GM06990 (cell line): Measurements from ENCODE around the gene CFAP299.

Experiments used
- DNase-seq: peaks from one replicate; pipeline ENCODE4 v3.0.0-alpha.2; 2011; ENCODE audit not compliant: insufficient read length; ENCODE audit errors: extremely low read depth
- H3K27me3 ChIP-seq: replicated peaks from 2 replicates; pipeline ENCODE4 v1.6.0; 2011; ENCODE audit warnings: low read length; ENCODE audit not compliant: control insufficient read depth, insufficient read depth
- H3K36me3 ChIP-seq: 2 replicates; pipeline ENCODE4 v1.5.1; 2011; ENCODE audit warnings: low read length; ENCODE audit not compliant: control insufficient read depth, insufficient read depth
- H3K4me3 ChIP-seq: replicated peaks from 2 replicates; pipeline ENCODE4 v1.5.1; 2011; ENCODE audit warnings: low read depth, mild to moderate bottlenecking, control low read depth, low read length
- TF ChIP-seq, protein P1 (sequence below): IDR thresholded peaks from 2 replicates; pipeline ENCODE4 v1.5.1; 2011; ENCODE audit warnings: low read length, control low read depth, mild to moderate bottlenecking, inconsistent platforms; ENCODE audit not compliant: insufficient read depth, poor library complexity, severe bottlenecking

Gene CFAP299

GRCh38 chr4:80918004-80918403 is 582.5 kb downstream of the CFAP299 start:
- Histone ChIP-seq H3K4me3 (no peak overlapping the region), H3K36me3 (no peaks in the 10 kb centered on the region), H3K27me3 (no peaks in the 10 kb centered on the region)
- TF ChIP-seq, protein P1, sequence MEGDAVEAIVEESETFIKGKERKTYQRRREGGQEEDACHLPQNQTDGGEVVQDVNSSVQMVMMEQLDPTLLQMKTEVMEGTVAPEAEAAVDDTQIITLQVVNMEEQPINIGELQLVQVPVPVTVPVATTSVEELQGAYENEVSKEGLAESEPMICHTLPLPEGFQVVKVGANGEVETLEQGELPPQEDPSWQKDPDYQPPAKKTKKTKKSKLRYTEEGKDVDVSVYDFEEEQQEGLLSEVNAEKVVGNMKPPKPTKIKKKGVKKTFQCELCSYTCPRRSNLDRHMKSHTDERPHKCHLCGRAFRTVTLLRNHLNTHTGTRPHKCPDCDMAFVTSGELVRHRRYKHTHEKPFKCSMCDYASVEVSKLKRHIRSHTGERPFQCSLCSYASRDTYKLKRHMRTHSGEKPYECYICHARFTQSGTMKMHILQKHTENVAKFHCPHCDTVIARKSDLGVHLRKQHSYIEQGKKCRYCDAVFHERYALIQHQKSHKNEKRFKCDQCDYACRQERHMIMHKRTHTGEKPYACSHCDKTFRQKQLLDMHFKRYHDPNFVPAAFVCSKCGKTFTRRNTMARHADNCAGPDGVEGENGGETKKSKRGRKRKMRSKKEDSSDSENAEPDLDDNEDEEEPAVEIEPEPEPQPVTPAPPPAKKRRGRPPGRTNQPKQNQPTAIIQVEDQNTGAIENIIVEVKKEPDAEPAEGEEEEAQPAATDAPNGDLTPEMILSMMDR = no peak
- no peak for DNase-seq

- DNase-seq = no peak
- TF ChIP-seq, protein P1 = no peak
- H3K27me3 ChIP-seq = no peaks in the 10 kb centered on the region
- no peaks in the 10 kb centered on the region for H3K36me3 ChIP-seq
- no peak overlapping the region for H3K4me3 ChIP-seq
Observed at GRCh38 chr4:80921441-80921840, 585.9 kb downstream of the CFAP299 start.

- H3K4me3 ChIP-seq = no peak overlapping the region
- H3K27me3 ChIP-seq = no peaks in the 10 kb centered on the region
- TF ChIP-seq, protein P1 = no peak
- H3K36me3 ChIP-seq = no peaks in the 10 kb centered on the region
- DNase-seq = no peak
Observed at GRCh38 chr4:80922941-80923340, 587.4 kb downstream of the CFAP299 start.

DNA sequence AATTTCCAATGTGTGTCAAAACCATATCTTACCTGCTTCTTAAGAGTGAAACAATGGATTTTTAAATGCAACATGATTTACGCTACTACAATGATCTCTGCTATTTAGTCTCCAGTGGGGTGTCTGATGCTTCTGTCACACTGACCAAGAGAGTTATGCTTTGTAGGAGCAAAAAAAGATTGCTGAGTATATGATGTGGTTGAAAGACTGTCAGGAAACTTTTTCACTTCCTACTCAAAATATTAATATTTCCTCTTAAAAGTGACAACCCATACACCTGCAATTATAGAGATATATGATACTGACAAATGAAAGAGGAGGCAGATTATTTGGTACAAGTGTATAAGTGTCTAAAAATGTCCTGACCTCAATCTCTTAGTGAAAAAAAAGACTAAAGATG is 589.8 kb downstream of the CFAP299 start:
- TF ChIP-seq, protein P1 = no peak
- Histone ChIP-seq H3K4me3 (no peak overlapping the region), H3K27me3 (no peaks in the 10 kb centered on the region), H3K36me3 (no peaks in the 10 kb centered on the region)
- DNase-seq = no peak

DNA sequence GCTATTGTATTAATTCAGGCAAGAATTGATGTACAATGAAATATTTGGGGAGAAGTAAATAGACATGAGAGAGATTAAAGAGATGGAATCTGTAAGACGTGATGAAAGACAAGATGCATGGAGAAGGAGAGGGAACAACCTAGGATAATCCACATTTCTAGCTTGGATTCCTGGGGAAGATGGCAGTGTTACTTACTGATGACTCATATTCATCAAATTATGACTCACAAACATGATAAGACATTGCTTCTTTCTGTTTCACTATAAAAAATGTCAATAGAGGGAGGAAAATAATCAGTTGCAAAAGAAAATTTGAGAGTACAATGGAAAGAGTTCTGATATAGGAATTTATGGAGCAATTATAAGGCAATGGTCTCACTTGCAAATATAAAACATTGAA is 590.9 kb downstream of the CFAP299 start:
- TF ChIP-seq, protein P1 = no peak
- no peak for DNase-seq

GRCh38 chr4:80926891-80927290 is 591.4 kb downstream of the CFAP299 start:
- H3K4me3 ChIP-seq = no peak overlapping the region
- no peaks in the 10 kb centered on the region for H3K27me3 ChIP-seq
- no peak for DNase-seq
- no peaks in the 10 kb centered on the region for H3K36me3 ChIP-seq
- TF ChIP-seq, protein P1 = no peak

More for the DNA sequence above, 590.9 kb downstream of the CFAP299 start:
- Histone ChIP-seq H3K27me3 (no peaks in the 10 kb centered on the region), H3K36me3 (no peaks in the 10 kb centered on the region), H3K4me3 (no peak overlapping the region)
